Measurements from ENCODE around the gene KYNU.

Gene KYNU

DNA sequence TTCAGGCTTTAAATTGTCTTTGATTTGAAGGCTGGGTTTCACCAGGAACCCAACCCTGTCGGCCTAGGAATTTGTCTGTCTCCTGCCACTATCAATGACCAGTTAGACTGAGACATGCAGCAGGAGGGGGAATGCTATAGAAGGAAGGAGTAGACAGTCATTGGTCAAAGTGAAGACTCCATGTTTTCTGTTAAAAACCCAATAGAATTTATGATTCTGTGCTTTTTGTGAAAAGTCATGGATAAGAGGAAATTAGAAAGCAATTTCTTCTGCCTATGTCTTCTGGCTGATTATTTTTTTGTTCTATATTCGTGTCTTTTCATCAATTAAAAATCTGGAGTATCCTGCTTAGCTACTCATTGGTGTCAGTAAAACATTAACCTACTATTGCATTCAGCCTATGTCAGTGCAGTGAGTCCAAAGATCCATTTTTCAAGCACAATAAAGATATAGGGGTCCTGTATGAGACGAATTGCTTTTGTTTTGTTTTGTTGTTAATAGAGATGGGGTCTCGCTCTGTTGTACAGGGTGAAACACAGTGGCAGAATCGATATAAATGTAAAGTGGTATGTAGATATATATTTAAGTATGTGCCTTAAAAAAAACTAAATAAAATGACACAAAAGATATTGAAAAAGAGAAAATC is 7.9 kb upstream of the KYNU start:
- Histone ChIP-seq H3K27ac (ENCODE audit: low read depth, low read length, poor library complexity, severe bottlenecking) (no peak overlapping the region), H2AFZ (ENCODE audit: low read length) (no peak overlapping the region), H3K36me3 (ENCODE audit: insufficient read depth, low read length) (no peaks in the 10 kb centered on the region), H3K9me3 (ENCODE audit: low read length) (no peaks in the 10 kb centered on the region), H3F3A (ENCODE audit: insufficient read depth, low read length) (no peaks in the 10 kb centered on the region), H3K4me3 (ENCODE audit: low read depth, low read length, poor library complexity, severe bottlenecking) (no peak overlapping the region), H3K27me3 (ENCODE audit: insufficient read depth, low read length) (no peaks in the 10 kb centered on the region), H3K4me2 (ENCODE audit: low read length) (no peak overlapping the region), H3K79me2 (ENCODE audit: insufficient read depth, low read length) (no peaks in the 10 kb centered on the region), H3K9me2 (ENCODE audit: low read depth, low read length) (no peaks in the 10 kb centered on the region), H3K9ac (ENCODE audit: low read length) (no peak overlapping the region), H3K4me1 (ENCODE audit: insufficient read depth, low read length, severe bottlenecking) (peaks cover 10% of the 10 kb centered on the region), H4K20me1 (ENCODE audit: insufficient read depth, low read length) (no peaks in the 10 kb centered on the region)
- no peak for TF ChIP-seq EZH2 (IDR thresholded peaks at IDR 0.05; ENCODE audit: borderline replicate concordance, low read length)
- TF ChIP-seq, protein P1, sequence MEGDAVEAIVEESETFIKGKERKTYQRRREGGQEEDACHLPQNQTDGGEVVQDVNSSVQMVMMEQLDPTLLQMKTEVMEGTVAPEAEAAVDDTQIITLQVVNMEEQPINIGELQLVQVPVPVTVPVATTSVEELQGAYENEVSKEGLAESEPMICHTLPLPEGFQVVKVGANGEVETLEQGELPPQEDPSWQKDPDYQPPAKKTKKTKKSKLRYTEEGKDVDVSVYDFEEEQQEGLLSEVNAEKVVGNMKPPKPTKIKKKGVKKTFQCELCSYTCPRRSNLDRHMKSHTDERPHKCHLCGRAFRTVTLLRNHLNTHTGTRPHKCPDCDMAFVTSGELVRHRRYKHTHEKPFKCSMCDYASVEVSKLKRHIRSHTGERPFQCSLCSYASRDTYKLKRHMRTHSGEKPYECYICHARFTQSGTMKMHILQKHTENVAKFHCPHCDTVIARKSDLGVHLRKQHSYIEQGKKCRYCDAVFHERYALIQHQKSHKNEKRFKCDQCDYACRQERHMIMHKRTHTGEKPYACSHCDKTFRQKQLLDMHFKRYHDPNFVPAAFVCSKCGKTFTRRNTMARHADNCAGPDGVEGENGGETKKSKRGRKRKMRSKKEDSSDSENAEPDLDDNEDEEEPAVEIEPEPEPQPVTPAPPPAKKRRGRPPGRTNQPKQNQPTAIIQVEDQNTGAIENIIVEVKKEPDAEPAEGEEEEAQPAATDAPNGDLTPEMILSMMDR (IDR thresholded peaks at IDR 0.05; ENCODE audit: low read length), result no peak

DNA sequence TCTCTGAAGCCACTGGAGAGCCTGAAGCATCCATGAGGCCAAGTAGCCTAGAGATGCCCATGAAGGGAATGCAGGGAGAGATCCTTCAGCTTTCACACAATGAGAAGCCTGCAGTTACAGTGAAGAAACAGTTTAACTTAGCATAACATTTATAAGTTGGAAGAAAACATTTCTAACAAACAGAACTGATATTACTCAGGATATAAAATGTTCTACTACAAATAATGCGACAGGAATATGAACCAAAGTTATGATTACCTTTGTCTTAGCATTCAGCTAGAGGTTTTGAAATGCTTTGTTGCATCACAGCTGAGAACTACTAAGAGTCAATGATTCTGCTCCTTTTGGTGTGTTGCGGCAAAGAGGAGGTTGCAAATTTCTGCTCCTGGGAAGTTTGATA is 6.9 kb upstream of the KYNU start:
- no peaks in the 10 kb centered on the region for H3K9me3 ChIP-seq (ENCODE audit: low read length)
- H3K4me3 ChIP-seq (ENCODE audit: low read depth, low read length, poor library complexity, severe bottlenecking), result no peak overlapping the region
- H3K27me3 ChIP-seq (ENCODE audit: insufficient read depth, low read length), result no peaks in the 10 kb centered on the region
- H3K9ac ChIP-seq (ENCODE audit: low read length), result no peak overlapping the region
- H3F3A ChIP-seq (ENCODE audit: insufficient read depth, low read length), result no peaks in the 10 kb centered on the region
- H3K27ac ChIP-seq (ENCODE audit: low read depth, low read length, poor library complexity, severe bottlenecking), result no peak overlapping the region
- no peaks in the 10 kb centered on the region for H4K20me1 ChIP-seq (ENCODE audit: insufficient read depth, low read length)
- H3K79me2 ChIP-seq (ENCODE audit: insufficient read depth, low read length), result no peaks in the 10 kb centered on the region
- H2AFZ ChIP-seq (ENCODE audit: low read length), result no peak overlapping the region
- H3K36me3 ChIP-seq (ENCODE audit: insufficient read depth, low read length), result no peaks in the 10 kb centered on the region
- H3K4me2 ChIP-seq (ENCODE audit: low read length), result no peak overlapping the region
- TF ChIP-seq, protein P1 (IDR thresholded peaks at IDR 0.05; ENCODE audit: low read length), result no peak
- TF ChIP-seq EZH2 (IDR thresholded peaks at IDR 0.05; ENCODE audit: borderline replicate concordance, low read length), result no peak
- H3K9me2 ChIP-seq (ENCODE audit: low read depth, low read length), result no peaks in the 10 kb centered on the region
- H3K4me1 ChIP-seq (ENCODE audit: insufficient read depth, low read length, severe bottlenecking), result peaks cover 8% of the 10 kb centered on the region

DNA sequence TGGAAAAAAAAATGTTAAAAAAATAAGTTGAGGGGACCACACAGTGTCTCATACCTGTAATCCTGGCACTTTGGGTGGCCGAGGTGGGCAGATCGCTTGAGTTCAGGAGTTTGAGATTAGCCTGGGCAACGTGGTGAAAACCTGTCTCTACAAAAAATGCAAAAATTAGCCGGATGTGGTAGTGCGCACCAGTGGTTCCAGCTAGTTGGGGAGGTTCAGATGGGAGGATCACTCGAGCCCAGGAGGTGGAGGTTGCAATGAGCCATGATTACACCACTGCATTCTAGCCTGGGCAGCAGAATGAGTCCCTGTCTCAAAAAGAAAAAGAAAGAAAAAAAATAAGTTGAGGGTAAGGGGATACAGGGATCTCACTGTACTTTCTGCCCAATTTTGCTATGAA is 6.1 kb upstream of the KYNU start:
- TF ChIP-seq, protein P1 (IDR thresholded peaks at IDR 0.05; ENCODE audit: low read length), result no peak
- TF ChIP-seq EZH2 (IDR thresholded peaks at IDR 0.05; ENCODE audit: borderline replicate concordance, low read length), result no peak
- Histone ChIP-seq H4K20me1 (ENCODE audit: insufficient read depth, low read length) (no peaks in the 10 kb centered on the region), H2AFZ (ENCODE audit: low read length) (no peak overlapping the region), H3K9me3 (ENCODE audit: low read length) (no peaks in the 10 kb centered on the region), H3K4me3 (ENCODE audit: low read depth, low read length, poor library complexity, severe bottlenecking) (no peak overlapping the region), H3K27ac (ENCODE audit: low read depth, low read length, poor library complexity, severe bottlenecking) (no peak overlapping the region), H3F3A (ENCODE audit: insufficient read depth, low read length) (no peaks in the 10 kb centered on the region), H3K4me1 (ENCODE audit: insufficient read depth, low read length, severe bottlenecking) (peaks cover 1% of the 10 kb centered on the region), H3K4me2 (ENCODE audit: low read length) (no peak overlapping the region), H3K9ac (ENCODE audit: low read length) (no peak overlapping the region), H3K27me3 (ENCODE audit: insufficient read depth, low read length) (no peaks in the 10 kb centered on the region), H3K79me2 (ENCODE audit: insufficient read depth, low read length) (no peaks in the 10 kb centered on the region), H3K36me3 (ENCODE audit: insufficient read depth, low read length) (no peaks in the 10 kb centered on the region), H3K9me2 (ENCODE audit: low read depth, low read length) (no peaks in the 10 kb centered on the region)
